ENCODE results near the gene FBXO22.

GRCh38 chr15:75926931-75927330, 23.3 kb downstream of the FBXO22 start:
- TF ChIP-seq CHD2 (IDR thresholded peaks at IDR 0.05; ENCODE audit: low read depth, low read length), result no peak
- no peak for TF ChIP-seq ZSCAN20 (CRISPR knock-in tag; IDR thresholded peaks at IDR 0.05; ENCODE audit: borderline replicate concordance)
- TF ChIP-seq EZH2 (conservative IDR thresholded peaks at IDR 0.05; ENCODE audit: low read depth, low read length), result no peak
- no peak for TF ChIP-seq JUND (CRISPR knock-in tag; IDR thresholded peaks at IDR 0.05)
- TF ChIP-seq ZFP1 (CRISPR knock-in tag; IDR thresholded peaks at IDR 0.05), result no peak
- TF ChIP-seq HNRNPUL1 (IDR thresholded peaks at IDR 0.05; ENCODE audit: low read depth, low read length), result no peak
- no peak for TF ChIP-seq BCLAF1 (IDR thresholded peaks at IDR 0.05)
- no peak for TF ChIP-seq ZNF318 (CRISPR knock-in tag; IDR thresholded peaks at IDR 0.05)
- TF ChIP-seq ZNF142 (CRISPR knock-in tag; IDR thresholded peaks at IDR 0.05), result no peak

Measured in HepG2 (cell line).